MM.1S (cell line): Measurements from ENCODE around the gene GNAS-AS1.

Source experiments
- EZH2 ChIP-seq: fragments of 300-600 bp; sonication (generic); optimal IDR thresholded peaks from 2 replicates; pipeline ENCODE3; 2017; ENCODE audit warnings: low read depth, mild to moderate bottlenecking, antibody characterized with exemption, low read length, mixed read lengths
- TF ChIP-seq, protein P1 (sequence below): fragments of 300-600 bp; sonication (generic); IDR thresholded peaks from 2 replicates; pipeline ENCODE4 v1.5.1; 2016; ENCODE audit warnings: antibody characterized with exemption, low read length, mixed read lengths

DNA sequence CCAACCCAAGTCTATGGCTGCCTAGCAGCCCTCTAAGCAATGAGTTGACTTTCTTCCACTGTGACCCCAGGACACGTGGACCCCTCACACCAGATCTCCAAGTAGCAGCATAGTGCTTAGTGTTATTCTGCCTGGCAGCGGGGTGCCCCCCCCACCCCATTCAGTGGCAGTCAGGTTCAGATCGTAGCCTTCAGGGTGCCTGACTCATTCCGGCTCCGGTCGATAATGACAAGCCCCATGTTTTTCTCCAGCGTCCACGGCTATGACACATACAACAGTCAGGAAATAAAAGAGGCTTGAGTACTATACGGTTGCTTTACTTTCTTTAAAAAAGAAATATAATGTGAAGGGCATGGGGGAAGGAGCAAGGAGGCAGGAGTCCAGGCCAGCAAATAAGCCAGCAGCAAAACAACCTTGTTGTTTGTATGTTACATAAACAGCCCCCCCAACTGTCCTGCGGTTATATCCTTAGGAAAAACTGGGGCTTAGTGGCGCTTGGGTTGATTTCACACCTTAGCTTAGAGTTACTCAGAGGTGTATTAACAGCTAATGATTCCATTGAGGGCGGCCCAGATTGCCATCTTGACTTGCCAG lies 24.9 kb upstream of the GNAS-AS1 start:
- TF ChIP-seq, protein P1, sequence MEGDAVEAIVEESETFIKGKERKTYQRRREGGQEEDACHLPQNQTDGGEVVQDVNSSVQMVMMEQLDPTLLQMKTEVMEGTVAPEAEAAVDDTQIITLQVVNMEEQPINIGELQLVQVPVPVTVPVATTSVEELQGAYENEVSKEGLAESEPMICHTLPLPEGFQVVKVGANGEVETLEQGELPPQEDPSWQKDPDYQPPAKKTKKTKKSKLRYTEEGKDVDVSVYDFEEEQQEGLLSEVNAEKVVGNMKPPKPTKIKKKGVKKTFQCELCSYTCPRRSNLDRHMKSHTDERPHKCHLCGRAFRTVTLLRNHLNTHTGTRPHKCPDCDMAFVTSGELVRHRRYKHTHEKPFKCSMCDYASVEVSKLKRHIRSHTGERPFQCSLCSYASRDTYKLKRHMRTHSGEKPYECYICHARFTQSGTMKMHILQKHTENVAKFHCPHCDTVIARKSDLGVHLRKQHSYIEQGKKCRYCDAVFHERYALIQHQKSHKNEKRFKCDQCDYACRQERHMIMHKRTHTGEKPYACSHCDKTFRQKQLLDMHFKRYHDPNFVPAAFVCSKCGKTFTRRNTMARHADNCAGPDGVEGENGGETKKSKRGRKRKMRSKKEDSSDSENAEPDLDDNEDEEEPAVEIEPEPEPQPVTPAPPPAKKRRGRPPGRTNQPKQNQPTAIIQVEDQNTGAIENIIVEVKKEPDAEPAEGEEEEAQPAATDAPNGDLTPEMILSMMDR: no peak
- no peak for TF ChIP-seq EZH2
